GM18508 (cell line): Measurements from ENCODE around the gene IQCF2.
"Not testable (repeated sequence)": the region's sequence is repeated elsewhere in the genome, so short reads cannot be mapped to it uniquely, and the experiment has no call there.

Source experiments
- ATAC-seq: cut with Tn5 transposase; IDR thresholded peaks from one replicate; pipeline ENCODE4 v1.9.1; 2021; ENCODE audit warnings: moderate number of reproducible peaks; ENCODE audit not compliant: insufficient read depth, unreplicated experiment

IQCF2 gene

DNA sequence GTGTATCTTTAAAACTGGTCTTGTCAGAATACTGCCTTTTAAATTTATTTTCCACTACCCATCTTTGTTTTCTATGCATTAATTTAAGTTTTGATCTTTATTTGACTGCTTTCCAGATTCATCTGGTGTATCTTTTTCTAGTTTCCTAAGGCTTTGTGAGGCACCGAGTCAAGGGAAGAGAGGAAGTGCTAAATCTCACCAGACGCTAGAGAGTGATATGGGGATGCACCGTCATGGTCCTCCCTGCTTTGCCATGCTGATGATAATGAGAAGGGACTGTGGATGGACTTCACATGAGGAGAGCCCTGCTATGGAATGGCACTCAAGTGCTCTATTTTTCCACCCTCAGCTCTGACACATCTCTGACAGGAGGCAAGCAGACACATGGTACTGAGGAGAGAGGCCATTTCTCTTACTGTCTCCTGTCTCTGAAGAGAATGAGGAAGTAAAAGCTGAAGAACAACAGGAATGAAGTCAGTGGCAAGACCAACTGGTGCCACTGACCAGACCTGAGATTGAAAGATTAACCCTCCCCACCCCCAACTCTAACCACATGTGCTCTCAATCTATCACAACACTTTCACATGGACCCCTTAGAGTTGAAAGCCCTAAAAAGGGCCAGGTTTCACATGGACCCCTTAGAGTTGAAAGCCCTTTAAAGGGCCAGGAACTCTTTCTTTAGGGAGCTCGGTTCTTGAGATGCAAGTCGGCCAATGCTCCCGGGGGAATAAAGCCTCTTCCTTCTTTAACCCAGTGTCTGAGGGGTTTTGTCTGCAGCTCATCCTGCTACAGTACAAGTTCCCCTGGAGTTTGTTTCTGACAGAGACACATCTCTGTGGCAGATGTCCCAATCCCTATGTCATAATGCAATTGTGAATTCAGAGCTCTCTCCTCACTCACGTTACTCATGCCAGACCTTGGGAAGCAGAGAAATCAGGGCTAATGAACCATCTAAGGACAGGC is at the start of gene IQCF2:
TSS of gene IQCF2 (plus strand) at position 913 of the 963 bp plus-strand sequence. CDS start 52 bp downstream, outside the sequence.
- ATAC-seq, result no peak

DNA sequence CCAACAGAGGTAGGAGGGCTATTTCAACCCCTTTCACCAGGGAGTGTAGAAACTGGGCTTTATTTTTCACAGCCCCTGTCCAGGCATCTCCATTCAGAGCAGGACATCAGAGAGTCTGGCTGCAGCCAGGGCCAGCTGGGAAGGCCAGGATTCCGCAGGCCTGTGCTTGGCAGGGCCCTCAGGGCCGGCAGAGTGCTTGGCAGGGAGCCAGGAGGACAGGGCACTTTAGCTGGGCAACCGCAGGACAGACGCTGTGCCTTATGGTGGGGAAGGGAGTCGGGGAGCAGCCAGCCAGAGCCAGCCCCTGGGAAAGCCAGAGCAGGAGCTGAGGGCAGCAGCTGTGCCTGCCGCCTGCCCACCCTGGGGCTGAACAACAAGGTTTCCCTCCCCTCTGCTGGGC is 47.9 kb upstream of the IQCF2 start:
- no peak for ATAC-seq

DNA sequence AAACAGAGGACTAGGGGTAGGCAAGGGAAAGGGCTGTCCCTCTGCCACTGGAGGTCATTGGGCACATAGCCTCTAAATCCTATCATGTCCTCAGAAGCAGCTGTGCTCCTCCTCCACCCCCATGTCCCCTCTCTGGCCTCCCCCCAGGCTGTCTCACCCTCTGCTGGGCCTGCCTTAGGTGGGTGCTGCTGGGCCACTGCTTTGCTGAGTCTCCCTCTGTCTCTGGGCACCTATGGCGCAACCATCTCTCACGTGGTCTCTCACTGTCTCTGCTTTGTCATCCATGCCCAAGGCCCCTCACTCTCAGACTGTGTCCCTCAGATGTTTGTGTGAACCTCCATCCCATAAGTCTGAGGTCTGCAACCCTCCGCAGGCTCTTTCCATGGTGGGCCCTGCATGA is 47.4 kb upstream of the IQCF2 start:
- no peak for ATAC-seq

DNA sequence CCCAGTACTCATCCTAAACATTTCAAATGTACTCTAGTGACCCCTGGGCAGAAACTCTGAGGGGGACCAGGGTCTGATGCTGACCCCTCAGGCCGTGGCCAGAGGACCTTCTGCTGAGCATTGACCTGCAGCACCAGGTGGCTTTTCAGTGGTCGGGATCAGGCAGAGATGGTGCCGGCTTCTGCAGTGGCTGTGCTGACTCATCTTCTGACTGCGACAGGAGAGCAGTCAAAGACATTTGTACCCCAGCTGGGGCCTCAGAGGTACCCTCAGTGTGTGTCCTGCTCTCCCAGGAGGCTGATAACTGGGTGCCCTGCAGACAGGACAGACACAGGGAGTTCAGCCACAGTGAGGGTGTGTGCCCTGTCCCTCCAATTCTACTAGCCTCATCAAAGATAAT is 45.8 kb upstream of the IQCF2 start:
- ATAC-seq, result no peak

GRCh38 chr3:51816723-51817122 is 44.7 kb upstream of the IQCF2 start:
- no peak for ATAC-seq

- no peak for ATAC-seq
Observed at GRCh38 chr3:51817375-51817774, 44.0 kb upstream of the IQCF2 start.

- no peak for ATAC-seq
Observed at GRCh38 chr3:51819151-51819550, 42.3 kb upstream of the IQCF2 start.

- no peak for ATAC-seq
Observed at GRCh38 chr3:51819709-51820406, 41.6 kb upstream of the IQCF2 start.

GRCh38 chr3:51828297-51828696 is 33.1 kb upstream of the IQCF2 start:
- ATAC-seq, result no peak

DNA sequence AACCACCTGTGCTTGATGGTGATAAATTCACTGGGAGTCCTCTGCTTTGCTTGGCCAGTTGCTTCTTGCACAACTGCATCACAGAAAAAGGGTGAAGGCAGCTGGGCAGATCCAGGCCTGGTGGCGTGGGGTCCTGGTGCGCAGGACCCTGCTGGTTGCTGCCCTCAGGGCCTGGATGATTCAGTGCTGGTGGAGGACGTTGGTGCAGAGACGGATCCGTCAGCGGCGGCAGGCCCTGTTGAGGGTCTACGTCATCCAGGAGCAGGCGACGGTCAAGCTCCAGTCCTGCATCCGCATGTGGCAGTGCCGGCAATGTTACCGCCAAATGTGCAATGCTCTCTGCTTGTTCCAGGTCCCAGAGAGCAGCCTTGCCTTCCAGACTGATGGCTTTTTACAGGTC is 31.1 kb upstream of the IQCF2 start:
- ATAC-seq, result no peak

DNA sequence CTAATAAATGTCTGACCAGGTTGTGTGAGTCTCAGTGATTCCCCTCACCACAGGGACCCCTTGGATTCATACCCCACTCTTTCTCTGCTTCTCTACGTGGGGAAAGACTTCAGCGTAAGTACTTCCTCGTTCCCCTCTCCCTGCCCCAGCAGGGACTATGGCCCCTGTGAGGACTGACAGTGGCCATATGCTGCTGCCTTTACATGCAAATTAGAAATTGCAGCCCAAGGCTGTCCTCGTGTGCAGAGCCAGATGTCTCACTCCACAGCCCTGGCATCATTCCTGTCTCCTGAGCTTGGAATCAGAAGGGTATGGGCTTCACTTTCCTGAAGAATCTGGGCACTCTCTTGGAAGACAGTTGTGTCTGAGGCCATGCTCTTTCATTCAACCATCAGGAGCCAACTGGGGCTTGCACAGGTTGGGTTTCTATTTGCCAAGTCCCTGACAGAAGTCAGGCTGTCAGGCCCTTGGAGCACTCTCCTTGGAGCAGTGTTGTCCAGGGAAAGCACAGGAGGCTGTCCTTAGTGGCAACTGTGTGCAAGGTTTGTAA is 30.5 kb upstream of the IQCF2 start:
- no peak for ATAC-seq

DNA sequence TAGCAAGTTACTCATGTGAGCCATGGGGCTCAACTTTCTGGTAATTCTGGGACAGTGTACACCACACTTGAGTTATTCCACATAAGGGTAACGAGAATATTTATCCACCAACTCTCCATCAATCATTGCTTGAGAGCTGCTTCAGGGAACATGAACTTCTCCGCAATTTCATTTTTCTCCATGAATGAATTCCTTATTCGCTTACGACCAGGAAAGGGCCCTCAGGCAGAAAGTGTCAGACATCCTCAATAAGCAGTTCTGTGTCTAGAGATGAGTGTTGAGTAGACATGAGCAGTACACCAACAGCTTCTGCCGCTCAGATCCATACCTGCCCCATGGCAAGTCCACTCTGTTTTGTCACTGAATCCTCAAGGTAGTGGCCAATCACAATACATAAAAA is 24.8 kb upstream of the IQCF2 start:
- no peak for ATAC-seq

DNA sequence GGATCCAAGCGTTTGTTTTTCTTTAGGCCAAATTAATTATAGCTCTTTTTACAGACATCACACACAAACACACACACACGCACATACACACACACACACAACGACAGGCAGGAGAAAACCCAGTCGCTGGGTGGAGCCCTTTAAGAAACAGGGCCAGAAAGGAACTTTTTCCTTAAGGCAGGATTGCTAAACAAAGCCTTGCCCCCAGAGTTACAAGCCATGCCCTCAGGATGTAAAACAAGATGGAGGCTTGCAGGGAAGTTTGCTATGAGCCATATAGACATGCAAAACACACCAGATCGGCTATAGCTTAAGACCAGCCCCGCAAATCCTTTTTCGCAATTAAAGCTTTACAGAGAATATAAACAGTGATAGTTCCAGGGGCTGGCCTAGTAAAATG is 16.3 kb upstream of the IQCF2 start:
- ATAC-seq, result no peak

DNA sequence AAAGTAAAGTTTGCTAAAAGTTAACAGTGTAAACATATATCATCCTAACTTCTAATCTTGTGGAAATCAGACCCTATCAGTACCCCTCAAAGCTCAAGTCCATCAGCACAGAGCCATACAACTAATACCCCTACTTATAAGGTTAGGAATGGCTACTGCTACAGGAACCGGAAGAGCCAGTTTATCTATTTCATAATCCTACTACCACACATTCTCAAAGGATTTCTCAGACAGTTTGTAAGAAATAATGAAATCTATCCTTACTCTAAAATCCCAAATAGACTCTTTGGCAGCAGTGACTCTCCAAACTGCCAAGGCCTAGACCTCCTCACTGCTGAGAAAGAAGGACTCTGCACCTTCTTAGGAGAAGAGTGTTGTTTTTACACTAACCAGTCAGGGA is 6.0 kb upstream of the IQCF2 start:
- ATAC-seq, result not testable (repeated sequence)

GRCh38 chr3:51862886-51863285 is 1.5 kb downstream of the IQCF2 start:
- no peak for ATAC-seq

DNA sequence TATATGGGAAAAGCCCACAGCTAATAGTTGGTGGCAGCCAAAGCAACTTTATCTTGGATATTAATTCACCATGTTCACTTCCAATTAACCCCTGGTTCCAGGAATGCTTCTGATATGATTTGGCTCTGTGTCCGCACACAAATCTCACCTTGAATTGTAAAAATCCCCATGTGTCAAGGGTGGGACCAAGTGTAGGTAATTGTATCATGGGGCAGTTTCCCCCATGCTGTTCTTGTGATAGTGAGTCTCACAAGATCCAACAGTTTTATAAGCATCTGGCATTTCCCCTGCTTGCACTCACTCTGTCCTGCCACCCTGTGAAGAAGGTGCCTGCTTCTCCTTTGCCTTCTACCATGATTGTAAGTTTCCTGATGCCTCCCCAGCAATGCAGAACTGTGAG is 7.5 kb downstream of the IQCF2 start:
- not testable (repeated sequence) for ATAC-seq

- no peak for ATAC-seq
Observed at GRCh38 chr3:51869304-51869703, 7.9 kb downstream of the IQCF2 start.

GRCh38 chr3:51873253-51873766 is 11.9 kb downstream of the IQCF2 start:
- no peak for ATAC-seq

GRCh38 chr3:51873876-51874275 is 12.5 kb downstream of the IQCF2 start:
- no peak for ATAC-seq

- ATAC-seq, result no peak
Observed at GRCh38 chr3:51874411-51874810, 13.0 kb downstream of the IQCF2 start.

DNA sequence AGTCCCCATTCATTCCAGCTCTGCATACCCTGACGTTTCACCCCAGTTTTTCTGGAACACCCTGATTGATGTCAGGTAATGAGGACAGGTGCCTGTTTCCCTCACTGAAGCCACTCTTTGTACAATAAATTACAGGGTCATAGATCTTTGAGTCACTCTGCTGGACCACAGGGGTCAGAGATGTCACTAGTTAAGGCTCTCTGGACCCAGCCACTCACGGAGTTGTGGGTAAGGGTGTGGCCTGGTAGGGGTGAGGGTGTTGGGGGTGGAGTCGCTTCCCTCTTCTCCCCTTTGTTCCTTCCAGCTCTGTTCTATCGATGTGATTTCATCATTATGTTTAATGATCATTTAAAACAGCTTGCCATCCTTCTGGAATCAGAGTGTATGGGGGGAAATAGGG is 13.5 kb downstream of the IQCF2 start:
- ATAC-seq, result no peak
